Nephron progenitor cell (in vitro differentiated cells): ENCODE data around the gene FZD4.

ENCODE experiments used
- DNase-seq: peaks from one replicate; pipeline ENCODE4 v3.0.0; 2021
- H3K27ac Mint-ChIP-seq: 2 replicates; pipeline ENCODE4 v1.8.0; 2021; ENCODE audit warnings: mild to moderate bottlenecking, moderate library complexity, mixed read lengths
- H3K27me3 Mint-ChIP-seq: 2 replicates; pipeline ENCODE4 v1.8.0; 2021; ENCODE audit warnings: mild to moderate bottlenecking, low read depth, mixed read lengths; ENCODE audit not compliant: poor library complexity
- H3K36me3 Mint-ChIP-seq: 2 replicates; pipeline ENCODE4 v1.8.0; 2021; ENCODE audit warnings: low read depth, mixed read lengths
- H3K4me1 Mint-ChIP-seq: 2 replicates; pipeline ENCODE4 v1.8.0; 2021; ENCODE audit warnings: mixed read lengths
- H3K4me3 Mint-ChIP-seq: 2 replicates; pipeline ENCODE4 v1.8.0; 2021; ENCODE audit warnings: mild to moderate bottlenecking, moderate library complexity, mixed read lengths
- H3K9me3 Mint-ChIP-seq: 2 replicates; pipeline ENCODE4 v1.8.0; 2021; ENCODE audit warnings: mild to moderate bottlenecking, moderate library complexity, mixed read lengths
- TF ChIP-seq, protein P1 (sequence below): fragments of 200-600 bp; sonication (generic); IDR thresholded peaks from 2 replicates; pipeline ENCODE4 v1.5.0; 2021; ENCODE audit warnings: antibody characterized with exemption

The FZD4 gene

DNA sequence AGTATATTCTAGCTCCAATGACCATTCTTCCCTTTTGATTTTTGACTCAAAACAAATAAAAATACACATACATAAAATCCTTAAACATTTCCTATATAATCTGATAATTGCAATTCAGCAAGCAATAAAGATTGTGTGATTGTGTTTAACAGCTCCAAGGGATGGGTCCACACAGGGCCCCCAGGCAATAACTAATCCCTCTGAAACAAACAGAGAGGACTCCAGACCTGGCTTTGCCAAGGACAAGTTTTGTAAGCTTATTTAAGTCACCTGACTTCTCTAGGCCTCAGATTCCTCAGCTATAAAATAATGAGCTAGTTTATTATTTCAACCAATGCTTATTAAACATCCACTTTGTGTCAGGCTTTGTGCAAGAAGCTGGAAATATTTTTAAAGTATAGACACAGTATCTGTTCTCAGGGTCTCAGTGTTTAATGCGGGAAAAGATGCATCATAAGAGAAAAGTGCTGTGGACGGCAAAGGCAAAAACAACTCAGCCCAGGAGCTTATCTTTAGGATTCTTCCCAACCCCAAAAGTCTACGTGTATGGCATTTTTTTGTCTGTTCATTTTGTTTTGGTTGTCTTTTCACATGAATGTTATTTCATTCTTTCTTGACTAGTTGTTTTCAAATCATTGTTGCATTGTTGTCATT is 20.1 kb downstream of the FZD4 start:
- no peak for DNase-seq
- H3K9me3 Mint-ChIP-seq, result peaks cover 5% of the 10 kb centered on the region
- peak overlapping the region; percentile 62 for H3K4me3 Mint-ChIP-seq
- TF ChIP-seq, protein P1, sequence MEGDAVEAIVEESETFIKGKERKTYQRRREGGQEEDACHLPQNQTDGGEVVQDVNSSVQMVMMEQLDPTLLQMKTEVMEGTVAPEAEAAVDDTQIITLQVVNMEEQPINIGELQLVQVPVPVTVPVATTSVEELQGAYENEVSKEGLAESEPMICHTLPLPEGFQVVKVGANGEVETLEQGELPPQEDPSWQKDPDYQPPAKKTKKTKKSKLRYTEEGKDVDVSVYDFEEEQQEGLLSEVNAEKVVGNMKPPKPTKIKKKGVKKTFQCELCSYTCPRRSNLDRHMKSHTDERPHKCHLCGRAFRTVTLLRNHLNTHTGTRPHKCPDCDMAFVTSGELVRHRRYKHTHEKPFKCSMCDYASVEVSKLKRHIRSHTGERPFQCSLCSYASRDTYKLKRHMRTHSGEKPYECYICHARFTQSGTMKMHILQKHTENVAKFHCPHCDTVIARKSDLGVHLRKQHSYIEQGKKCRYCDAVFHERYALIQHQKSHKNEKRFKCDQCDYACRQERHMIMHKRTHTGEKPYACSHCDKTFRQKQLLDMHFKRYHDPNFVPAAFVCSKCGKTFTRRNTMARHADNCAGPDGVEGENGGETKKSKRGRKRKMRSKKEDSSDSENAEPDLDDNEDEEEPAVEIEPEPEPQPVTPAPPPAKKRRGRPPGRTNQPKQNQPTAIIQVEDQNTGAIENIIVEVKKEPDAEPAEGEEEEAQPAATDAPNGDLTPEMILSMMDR, result no peak
- H3K27me3 Mint-ChIP-seq, result no peaks in the 10 kb centered on the region
- H3K27ac Mint-ChIP-seq, result peak overlapping the region; percentile 99
- H3K36me3 Mint-ChIP-seq, result peaks cover 19% of the 10 kb centered on the region
- H3K4me1 Mint-ChIP-seq, result peaks cover 93% of the 10 kb centered on the region

DNA sequence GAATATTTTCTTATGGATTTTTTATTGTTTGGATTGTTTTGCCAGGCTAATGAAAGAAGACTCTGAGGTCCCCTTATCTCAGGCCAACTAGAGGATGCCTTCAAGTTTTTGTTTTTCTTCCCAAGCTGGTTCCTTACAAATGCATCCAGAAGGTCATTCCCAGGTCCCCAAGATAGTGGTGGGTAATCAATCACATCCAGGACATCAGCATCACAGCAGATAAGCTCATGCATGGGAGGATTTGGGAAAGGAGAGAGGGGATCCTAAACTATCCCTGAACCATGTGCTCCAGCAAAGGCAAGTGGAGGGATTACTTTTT is 20.7 kb downstream of the FZD4 start:
- H3K4me1 Mint-ChIP-seq, result peaks cover 93% of the 10 kb centered on the region
- H3K27me3 Mint-ChIP-seq, result no peaks in the 10 kb centered on the region
- peak overlapping the region; percentile 99 for H3K27ac Mint-ChIP-seq
- H3K36me3 Mint-ChIP-seq, result peaks cover 24% of the 10 kb centered on the region
- H3K9me3 Mint-ChIP-seq, result peaks cover 5% of the 10 kb centered on the region
- peak overlapping the region; percentile 62 for H3K4me3 Mint-ChIP-seq
- no peak for DNase-seq
- TF ChIP-seq, protein P1, result no peak

DNA sequence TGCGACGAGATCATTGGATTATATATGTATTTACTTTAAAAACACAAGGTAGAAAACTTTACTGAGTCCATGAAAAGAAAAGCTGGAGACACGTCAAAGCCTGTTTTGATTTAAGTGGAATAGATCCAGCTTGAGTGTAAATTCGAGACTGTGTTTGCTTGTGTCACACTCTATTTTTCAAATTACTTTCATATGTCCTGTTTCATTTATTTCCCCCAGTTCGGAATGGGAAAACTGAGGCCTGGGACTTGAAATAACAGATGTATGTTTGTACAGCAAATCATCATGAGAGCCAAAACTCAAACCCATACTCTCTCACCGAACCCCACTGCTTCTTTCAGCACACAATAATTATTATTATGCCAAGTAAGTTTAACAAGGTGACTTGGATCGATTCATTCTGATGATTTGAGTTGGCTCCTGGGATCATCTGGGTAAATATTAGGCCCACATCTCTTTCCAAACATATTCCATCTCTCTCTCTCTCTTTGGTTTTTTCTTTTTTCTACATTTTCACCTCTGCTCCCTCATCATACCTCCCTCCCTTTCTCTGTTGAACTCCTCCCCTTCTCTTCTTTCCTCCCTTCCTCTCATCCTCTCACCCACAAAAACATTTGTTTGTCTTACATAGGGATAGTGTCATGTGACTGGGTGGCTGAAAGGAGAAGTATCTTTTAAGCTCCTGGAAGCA is 21.2 kb downstream of the FZD4 start:
- Mint-ChIP-seq H3K27ac (peak overlapping the region; percentile 99), H3K36me3 (peaks cover 26% of the 10 kb centered on the region), H3K27me3 (no peaks in the 10 kb centered on the region), H3K4me1 (peaks cover 89% of the 10 kb centered on the region), H3K4me3 (peak overlapping the region; percentile 62), H3K9me3 (peaks cover 5% of the 10 kb centered on the region)
- DNase-seq, result no peak
- TF ChIP-seq, protein P1, result no peak

DNA sequence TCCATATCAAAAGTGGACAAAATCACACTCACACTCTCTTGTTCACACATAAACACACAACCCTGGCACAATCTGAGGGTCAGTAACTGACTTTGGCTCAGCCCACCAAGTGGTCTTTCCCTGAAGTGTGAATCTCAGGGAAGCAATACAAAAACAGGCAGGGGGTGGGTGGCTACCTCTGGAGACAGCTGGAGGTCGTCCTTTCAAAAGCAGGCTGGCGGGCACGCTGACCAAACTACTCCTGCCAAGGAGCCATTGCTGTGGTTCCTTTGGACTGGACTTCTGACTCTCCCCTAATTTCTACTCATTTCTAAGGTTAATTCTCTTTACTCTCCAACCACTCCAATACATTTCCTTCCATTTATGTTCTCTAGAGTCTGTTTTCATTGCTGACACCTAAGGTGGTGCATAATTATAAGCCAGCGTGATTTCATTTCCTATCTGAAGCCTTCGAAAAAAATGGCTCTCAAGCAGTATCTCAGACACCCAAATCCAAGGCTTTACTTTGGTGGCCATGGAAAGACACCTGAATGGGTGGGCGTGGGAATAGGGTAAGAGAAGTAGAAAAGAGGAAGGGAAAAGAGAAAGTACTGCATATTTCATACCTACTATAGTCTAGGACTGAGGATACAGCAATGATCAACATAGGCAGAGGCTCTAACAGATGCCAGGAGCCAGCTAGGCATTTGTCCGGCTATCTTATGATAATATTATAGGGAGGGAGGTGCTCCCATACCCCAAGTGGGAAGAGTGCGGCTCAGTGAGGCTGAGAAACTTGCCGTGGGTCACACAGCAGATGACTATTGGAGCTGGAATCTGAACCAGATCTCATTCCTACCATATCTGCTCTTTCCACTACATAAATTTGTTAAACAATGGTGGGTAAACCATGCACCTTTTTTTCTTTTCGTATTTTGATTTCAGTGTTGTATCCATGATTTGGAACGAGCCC is 22.0 kb downstream of the FZD4 start:
- DNase-seq, result no peak
- Mint-ChIP-seq H3K36me3 (peaks cover 26% of the 10 kb centered on the region), H3K27ac (peak overlapping the region; percentile 97), H3K27me3 (no peaks in the 10 kb centered on the region), H3K4me3 (peak overlapping the region; percentile 43), H3K9me3 (peaks cover 5% of the 10 kb centered on the region), H3K4me1 (peaks cover 80% of the 10 kb centered on the region)
- TF ChIP-seq, protein P1, result no peak

DNA sequence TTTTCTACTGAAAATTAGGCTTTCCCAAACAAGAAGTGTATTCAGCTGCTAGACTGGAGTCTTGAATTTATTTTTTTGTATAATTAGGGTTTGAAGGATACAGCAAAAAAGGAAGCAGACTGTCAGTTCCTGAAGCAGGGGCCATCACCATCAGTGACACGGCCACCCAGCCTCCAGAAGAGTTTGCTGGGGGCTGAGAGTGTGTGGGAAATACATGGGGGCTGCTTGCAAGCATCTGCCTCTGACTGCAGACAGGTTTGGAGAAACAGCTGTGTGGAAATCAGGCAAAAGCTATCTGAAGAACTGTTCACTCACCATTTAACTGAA is 23.0 kb downstream of the FZD4 start:
- no peak for DNase-seq
- H3K9me3 Mint-ChIP-seq, result peaks cover 5% of the 10 kb centered on the region
- peaks cover 70% of the 10 kb centered on the region for H3K4me1 Mint-ChIP-seq
- H3K27ac Mint-ChIP-seq, result peak overlapping the region; percentile 97
- H3K4me3 Mint-ChIP-seq, result peak overlapping the region; percentile 68
- peaks cover 23% of the 10 kb centered on the region for H3K36me3 Mint-ChIP-seq
- no peaks in the 10 kb centered on the region for H3K27me3 Mint-ChIP-seq
- TF ChIP-seq, protein P1, result no peak
